Activated CD4-positive, CD25-positive, alpha-beta regulatory T cell treated with anti-CD3 and anti-CD28 coated beads, Interleukin-2, amount 50 U/mL, for 24 hours (primary cell): ENCODE data around the gene RUNDC3A.

Experiments used
- ATAC-seq, 2 donors: fragments of 150-1000 bp; cut with Tn5 transposase; one replicate each; pipeline ENCODE4 v1.10.0; 2021; ENCODE audit warnings: mild to moderate bottlenecking in 1 of 2, moderate library complexity in 1 of 2

RUNDC3A gene

DNA sequence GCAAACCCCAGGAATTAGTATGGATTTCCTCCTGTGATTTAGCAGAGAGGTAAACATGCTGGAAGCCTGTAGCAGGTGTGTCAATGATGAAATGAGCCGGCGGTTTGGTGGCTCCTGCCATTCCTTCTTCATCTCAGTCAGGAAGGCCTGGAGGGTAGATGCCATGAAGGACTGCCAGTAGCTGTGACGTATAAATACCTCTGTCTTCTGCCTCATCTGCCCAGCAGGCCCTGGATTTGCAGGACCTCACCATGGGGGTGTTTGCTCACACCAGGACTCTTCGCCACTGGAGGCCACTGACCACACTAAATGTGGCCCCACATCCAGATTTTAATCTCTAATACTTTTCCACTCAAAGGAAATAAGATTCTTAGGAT lies 24.4 kb upstream of the RUNDC3A start:
- ATAC-seq = no peak

DNA sequence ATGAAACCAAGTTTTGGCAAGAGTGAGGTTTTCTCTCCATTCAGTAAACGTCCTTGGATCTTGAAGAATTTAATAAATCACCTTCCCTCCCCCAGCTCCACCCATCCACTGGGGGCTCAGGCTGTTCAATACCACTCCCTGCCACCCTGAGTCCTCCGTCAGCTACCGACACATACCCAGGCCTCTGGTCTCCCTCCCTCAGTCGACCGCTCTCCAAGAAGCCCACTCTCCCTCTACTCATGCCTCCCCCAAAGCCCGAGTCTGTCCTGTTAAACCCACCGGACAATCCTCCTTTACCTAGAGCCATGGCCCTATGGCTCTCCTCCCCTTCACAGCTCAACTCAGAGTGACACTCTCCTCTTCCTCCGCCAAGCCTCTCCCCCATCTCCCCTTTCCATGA lies 20.8 kb upstream of the RUNDC3A start:
- ATAC-seq = no peak

DNA sequence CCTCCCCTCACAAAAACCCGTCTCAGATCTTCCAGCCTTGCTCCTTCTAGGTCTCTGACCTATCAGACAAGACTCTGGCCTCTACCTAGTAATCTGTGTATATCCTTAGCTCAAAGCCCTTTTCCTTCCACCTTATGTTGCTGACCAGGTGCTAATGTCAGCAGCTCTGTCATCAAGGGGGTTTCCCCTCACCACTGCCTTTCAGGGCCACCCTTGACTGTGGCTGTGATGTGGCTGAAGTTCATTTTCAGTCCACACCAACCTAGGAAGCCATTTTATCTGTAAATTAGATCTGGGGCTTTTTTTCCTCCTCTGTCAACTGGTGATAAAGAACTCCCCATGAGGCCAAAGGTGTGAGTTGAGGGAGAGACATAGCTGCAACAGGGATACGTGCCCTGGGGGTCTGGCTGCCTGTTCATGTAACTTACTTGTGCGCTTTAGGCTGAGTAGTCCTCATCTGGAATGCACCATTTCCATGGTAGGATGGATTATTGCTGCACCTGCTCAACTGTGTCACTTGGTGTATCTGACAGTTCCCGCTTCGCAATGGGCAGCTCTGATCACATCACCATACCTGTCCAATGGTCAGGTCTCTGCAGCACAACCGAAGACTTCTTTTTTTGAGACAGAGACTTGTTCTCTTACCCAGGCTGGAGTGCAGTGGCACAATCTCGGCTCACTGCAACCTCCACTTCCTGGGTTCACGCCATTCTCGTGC lies 14.7 kb upstream of the RUNDC3A start:
- ATAC-seq = no peak

DNA sequence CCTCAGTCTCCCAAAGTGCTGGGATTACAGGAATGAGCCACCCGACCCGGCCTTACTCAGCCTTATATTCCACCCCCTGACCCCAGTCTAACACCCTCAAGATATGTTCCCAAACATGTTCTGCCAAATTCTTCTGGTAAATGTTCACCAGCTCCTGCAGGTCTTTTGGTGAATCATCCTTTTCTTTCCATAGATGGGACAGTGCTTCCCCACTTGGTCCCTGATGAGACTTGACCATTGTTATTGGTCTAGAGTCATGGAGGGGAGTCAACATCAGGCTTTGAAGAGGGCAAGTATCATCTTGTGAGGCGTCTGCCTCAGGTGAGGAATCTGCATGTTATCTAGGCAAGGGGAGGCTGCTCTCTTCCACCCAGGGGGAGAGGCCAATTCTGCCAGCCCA lies 10.4 kb upstream of the RUNDC3A start:
- ATAC-seq = no peak

DNA sequence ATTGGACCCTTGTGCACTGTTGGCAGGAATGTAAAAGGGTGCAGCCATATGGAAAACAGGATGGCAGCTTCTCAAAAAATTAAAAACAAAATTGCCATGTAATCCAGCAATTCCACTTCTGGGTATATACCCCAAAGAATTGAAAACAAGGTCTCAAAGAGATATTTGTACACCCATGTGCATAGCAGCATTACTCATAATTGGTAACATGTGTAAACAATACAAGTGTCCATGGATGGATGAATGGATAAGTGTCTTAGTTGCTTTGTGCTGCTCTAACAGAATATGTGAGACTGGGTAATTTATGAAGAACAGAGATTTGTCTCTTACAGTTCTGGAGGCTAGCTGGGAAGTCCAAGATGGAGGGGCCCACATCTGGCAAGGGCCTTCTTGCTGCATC lies 3.8 kb upstream of the RUNDC3A start:
- no peak for ATAC-seq

DNA sequence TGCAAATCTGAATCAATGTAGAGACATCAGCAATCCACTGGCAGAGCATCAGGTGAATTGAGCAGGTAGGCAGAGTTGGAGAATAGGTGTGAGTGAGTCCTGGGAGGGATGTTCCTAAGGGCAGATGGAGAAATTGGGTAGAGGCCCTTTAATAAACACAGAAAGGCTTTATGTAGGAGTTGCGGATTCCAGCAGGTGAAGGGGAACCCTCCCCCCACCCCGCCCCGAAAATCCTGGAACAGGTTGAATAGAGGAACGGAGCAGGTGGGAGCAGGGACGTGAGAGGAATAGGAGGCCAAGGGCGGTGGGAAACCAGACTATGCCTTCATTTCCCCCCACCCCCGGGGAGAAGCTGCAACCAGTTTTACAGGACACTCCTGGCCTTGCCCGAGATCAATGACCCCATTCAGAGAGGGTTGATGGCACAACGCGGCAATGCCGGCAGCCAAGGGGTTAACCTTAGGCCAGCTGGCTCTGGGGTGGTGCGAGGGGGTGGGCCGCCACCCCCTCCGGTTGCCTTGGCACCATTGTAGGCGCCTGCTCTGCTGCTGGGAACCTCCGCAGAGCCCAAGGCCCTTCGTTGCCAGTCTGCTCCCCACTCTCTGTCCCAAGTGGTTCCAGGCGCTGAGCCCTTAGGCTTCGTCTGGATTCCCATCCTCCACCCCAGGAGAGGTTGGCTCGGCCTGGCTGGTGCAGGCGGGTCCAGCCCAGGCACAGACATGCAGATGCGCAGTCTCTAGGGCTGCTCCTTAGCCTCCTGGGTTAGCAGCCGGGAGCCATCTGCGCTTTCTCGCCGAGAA lies 814 bp upstream of the RUNDC3A start:
- peak in 1 of 2 donors; percentile 25 for ATAC-seq

DNA sequence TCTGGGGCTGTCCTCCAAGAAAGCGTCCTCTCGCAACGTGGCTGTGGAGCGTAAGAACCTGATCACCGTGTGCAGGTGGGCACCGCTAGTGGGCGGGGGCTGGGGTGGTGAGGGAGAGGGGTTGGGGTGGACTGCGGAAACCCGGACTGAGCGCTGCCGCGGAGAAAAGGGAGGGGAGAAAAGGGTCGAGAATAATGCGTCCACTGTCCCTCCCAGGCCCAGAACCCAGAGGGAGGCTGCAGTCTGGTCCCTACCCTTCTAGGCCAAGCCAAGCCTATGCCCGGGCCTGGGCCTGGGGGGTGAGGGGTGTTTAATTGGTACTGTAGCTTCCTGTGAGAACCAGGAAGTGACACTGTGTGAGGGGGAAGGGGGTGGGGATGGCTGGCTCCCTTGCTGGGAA lies 464 bp downstream of the RUNDC3A start:
- ATAC-seq = no peak

DNA sequence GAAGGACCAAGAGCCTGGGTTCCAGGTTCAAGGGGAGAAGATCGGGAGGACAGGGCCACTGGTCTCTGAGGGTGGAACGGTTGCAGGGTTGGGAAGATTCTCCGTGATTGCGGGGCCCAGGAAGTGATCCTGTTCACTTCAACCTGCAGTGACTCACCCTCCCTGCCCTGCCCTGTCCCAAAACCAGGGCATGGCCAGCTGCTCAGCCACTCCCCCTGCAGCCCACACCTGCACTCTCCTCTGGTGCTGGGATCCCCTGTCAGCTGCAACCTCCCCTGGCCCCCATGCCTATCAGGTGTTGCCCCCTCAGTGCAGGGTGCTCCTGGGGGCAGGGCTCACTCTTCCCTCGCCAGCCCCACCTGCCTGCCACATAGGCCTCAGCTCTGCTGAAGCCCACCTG lies 1.1 kb downstream of the RUNDC3A start:
- ATAC-seq = no peak

DNA sequence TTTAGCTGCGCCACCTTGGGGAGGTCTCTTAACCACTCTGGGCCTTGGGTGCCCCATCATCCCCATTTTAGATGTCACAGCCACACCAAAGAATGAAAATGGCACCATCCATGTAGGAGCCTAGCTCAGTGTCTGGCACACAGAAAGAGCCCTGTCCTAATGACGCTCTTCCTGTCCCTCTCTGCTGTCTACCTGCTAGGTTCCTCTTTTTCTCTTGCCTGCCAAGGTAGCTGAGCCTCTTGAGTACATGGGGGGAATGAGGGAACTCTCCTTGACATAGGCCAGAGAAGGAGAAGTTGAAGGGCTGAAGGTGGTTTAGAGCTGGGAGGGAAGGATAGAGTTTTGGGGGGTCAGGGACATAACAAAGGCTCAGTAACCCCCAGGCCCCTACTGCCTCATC lies 1.8 kb downstream of the RUNDC3A start:
- no peak for ATAC-seq

DNA sequence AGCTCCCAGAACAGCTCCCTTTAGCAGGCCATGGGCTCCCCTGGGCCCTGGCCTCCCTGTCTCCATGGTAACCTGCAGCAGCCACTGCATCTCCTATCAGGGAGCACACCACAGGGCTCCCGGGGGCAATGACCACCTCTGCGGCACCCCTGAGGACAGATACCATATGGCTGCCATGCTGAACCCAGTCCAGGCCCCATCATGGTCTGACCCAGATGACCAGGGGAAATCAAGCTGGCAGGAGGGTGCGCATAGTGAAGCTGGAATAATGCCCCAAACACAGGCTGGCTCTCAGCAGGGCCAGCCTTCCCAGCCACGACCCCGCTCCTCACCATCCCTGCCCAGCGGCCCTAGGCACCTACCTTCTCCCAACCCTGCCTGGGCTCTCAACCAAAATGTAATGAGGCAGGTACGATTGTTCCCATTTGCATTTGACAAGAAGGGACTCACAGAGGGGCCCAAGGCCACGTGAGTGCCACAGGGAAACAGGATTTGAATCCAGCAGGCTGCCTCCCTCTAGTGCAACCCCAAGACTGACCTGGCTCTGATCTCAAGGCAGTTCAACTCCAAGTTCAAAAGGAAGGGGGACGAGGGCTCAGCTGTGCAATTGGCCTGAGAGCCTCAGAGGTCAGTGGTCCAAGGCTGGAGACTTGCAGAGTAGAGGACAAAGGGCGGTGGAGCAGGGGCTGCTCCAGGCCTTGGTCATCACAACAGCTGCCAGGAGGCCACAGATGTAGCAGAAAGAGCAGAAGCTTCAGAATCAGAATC lies 2.4 kb downstream of the RUNDC3A start:
- ATAC-seq = no peak

DNA sequence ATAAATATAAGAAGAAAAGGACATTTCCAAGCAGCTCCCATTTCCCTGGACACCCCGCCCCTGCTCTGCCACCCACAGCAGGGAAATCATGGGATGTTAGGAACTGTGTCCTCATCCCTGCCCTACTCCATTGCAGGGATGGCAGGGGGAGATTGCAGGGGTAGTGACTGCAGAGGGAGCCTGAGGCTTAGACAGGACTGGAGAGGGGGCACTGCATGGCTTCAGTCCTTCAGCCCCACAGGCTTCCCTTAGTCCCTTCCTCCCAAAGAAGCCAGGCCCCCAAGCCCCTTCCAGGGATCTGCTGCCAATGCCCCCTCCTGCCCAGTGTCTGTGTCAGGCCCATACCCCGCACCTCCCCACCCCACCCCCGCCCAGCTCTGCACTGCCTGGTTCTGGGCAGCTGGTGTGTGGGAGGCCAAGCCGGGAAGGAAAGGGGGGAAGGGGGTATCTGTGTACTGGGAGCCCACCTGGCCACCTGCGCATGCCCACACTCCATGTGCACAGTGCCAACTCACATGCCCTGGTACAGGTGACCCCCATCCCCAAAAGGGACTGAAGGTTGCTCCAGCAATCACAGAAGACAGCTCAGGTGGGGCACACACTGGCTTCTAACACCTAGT lies 3.3 kb downstream of the RUNDC3A start:
- ATAC-seq = no peak

DNA sequence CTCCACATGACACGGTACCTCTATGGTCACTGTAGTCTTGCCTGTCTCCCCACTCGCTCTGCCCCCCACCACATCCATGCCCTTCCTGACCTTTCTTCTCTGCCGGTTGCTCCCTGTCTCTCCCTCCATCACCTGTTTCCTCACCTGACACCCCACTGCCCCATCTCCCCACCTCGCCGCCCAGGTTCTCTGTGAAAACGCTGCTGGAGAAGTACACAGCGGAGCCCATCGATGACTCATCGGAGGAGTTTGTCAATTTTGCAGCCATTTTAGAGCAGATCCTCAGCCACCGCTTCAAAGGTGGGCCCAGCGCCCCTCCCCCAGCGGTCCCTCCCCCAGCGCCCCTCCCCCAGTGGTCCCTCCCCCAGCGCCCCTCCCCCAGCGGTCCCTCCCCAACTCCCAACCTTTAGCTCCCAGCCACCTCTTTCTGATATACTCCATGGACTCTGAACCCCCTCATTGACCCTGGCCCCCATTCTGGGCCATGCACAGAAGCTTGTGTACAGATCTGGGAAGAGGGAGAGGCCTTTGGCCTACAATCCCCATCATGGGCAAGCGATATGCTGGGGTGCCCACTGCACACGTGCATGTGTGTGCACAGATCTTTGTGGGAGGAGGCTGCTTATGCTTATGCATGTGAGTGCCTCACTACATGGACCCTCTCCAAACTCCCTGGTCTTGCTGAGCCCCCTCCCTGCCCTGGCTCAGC lies 4.1 kb downstream of the RUNDC3A start:
- no peak for ATAC-seq

DNA sequence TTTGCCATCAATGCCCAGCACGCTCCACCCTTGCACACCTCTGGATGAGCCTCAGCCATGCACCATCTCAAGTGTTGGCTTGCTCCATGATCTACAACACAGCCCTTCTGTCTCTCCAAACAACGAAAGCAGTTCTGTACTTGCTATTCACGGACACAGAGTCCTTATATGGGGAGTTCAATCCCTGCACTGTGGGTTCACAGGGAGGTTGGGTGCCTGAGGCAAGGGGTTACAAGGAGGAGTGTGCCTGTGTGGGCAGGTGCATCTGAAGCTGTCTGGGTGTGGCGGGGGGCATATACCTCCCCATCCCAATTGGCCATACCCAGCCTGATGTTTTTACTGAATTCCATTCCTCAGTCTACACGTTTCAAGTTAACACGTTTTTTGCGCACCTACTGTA lies 5.6 kb downstream of the RUNDC3A start:
- ATAC-seq = no peak

DNA sequence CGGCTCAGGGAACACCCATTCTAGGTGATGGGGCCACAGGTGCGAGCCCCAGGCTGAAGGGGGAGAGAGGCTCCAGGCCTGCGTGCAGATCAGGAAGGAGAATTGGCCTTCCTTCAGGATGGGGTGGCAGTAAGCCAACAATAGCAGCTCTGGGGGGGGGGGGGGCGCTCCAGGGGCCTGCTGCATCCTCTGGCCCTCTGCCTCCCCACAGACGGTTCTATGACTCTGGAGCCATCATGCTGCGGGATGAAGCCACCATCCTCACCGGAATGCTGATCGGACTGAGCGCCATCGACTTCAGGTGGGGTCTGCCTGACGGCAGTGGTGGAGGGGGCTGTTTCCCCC lies 6.1 kb downstream of the RUNDC3A start:
- no peak for ATAC-seq

DNA sequence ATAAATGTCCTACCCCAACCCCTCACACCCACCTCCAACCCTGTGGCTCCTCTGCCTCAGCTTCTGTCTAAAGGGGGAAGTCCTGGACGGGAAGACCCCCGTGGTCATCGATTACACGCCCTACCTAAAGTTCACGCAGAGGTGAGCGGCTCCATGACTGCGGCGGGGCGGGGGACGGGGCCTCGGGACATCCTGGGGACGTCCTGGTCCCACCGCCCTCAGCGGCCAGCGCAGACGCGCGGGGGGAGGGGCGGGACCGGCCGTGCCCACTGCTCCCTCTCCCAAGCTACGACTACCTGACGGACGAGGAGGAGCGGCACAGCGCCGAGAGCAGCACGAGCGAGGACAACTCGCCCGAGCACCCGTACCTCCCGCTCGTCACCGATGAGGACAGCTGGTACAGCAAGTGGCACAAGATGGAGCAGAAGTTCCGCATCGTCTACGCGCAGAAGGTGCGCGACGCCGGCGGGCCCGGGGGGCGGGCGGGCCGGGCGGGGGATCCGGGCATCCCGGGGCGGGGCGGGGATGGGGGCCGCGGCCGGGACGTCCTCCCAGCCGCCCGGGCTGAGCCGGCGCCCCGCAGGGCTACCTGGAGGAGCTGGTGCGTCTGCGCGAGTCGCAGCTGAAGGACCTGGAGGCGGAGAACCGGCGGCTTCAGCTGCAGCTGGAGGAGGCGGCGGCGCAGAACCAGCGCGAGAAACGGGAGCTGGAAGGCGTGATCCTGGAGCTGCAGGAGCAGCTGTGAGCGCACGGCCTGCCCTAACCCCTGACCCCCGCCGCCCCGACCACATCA lies 6.7 kb downstream of the RUNDC3A start:
- peak; percentile 57 to 58 for ATAC-seq

DNA sequence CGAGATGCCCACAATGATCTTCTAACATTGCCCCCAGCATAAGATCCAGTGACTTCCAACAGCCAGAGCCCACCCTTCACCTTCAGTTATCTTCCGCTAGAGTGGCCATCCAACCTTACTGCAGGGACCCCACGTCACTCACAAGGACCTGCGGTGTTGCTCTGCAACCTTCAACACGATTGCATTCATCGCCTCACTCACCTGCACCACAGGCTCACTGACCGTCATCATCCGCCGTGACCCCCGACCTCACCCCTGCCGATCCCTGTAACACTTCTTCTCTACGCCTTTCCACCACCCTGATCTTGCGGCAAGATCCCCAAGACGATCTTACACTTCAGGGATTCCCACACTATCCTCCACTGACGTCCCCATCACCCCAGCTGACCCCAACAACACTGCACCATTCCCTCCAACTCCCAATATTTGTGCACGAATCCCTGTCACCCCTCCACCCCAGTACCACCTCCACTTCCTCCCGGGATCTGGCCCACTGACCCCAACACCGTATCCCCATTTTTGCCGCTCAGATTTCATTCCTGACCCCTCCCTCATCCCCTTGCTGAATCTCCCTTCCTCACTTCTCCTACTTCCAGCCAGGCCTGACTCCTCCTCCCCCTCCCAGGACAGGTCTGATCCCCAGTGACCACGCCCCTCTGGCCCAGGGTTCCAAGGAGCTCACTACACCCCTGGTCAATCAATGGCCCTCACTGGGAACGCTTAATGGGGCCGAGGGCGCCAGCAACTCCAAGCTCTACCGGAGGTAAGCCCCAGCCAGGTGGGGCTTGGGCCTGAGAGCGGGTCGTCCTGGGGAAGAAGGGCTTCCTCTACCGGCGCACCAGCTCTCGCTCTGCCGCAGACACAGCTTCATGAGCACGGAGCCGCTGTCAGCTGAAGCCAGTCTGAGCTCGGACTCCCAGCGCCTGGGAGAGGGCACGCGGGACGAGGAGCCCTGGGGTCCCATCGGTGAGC lies 7.6 kb downstream of the RUNDC3A start:
- ATAC-seq = no peak

DNA sequence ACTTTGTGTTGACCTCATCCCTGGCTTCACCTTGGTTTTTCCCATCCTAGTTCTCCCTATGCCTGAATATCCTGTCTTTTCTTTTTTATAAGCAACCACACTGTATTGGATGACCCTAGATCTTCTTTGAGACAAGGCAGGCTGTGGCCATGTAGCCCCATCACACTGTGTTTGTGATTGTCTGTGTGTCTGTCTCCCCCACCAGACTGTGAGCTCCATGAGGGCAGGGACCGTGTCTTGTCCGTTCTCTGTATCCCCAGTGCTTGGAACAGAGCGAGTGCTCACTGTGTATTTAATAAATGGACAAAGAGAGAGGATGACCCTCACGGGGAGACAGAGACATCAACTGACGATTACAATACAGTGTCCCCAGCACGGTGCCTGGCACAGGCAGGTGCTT lies 9.1 kb downstream of the RUNDC3A start:
- no peak for ATAC-seq

DNA sequence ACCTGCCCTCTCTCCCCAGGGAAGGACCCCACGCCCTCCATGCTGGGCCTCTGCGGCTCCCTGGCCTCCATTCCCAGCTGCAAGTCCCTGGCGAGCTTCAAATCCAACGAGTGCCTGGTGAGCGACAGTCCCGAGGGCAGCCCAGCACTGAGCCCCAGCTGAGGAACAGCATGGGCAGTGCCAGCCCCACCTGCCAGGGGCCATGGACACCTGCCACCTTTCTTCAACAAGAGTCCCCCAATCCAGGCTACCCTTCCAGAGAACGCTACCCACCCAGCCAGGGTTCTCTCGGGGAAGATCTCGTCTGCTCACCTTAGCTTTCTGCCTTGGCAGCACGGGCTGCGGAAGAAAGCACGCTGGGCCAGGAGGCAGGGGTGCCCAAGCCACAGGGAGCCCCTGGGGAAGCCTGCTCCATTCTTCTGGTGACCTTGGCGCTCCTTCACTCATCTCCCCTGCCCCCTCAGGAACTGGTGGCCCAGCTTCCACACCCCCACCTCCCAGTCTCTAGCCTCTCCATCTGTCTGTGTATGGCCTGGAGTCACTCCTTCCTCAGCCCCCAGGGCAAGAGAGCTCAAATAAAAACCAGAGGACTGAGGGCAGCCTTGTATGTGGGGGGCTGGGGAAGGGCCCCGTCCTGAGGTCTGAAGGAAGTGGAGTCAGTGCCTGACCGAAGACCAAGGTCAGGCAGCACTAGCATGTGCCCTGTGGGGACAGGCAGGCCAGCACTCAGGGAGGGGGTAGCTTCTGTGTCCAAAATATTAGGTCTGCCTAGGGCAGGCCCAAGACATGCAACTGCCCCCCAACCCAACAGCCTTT lies 9.9 kb downstream of the RUNDC3A start:
- ATAC-seq = no peak

DNA sequence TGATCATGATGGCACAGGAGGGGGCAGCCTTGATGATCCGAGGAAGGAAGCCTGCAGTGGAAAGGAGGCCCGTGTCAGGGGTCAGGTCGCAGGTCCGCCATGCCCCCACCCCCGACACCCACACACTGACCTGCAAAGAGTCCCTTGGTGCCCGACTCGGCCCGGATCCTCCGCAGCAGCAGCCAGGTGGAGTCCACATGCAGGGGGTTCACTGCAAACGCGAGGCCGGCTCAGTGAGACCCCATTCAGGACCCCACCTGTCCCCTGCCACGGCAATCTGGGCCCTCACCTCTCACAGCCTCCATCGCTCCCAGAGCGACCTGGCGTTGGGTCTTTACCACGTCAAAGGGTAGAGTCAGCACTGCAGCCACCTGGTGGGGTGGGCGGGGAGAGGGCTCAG lies 11.7 kb downstream of the RUNDC3A start:
- ATAC-seq = no peak
